K562 (cell line): ENCODE data around the gene TMEM132E. TPM values are rescaled to one million over a fixed set of nuclear protein-coding genes. Genes with fewer than 3 reads are reported as not detected.
A peak's percentile ranks its signal among the peaks of the same experiment; 100 is the strongest.

ENCODE experiments used
- ATAC-seq: fragments of 200-7000 bp; cut with Tn5 transposase; 3 replicates; pipeline ENCODE4 v1.9.1; 2020; ENCODE audit warnings: moderate library complexity
- BruUV-seq: library from RNA; stranded (reverse); fragments of 400-500 nt; replicated peaks from 2 replicates; lab custom pipeline; 2021; lab: Mats Ljungman, UMichigan
- CTCF ChIA-PET: fragments of 300-600 bp; formaldehyde crosslinking; extraction: SDS; loops from one replicate; lab custom pipeline; 2021; ENCODE audit warnings: low intra/inter-chr PET ratio; lab: Yijun Ruan, JAX
- POLR2A ChIA-PET: fragments of 300-600, 350-650 bp; sonication (Branson Sonifier 250); formaldehyde crosslinking; extraction: SDS; loops from one replicate; lab custom pipeline; 2021; ENCODE audit warnings: antibody characterized with exemption, inconsistent platforms; lab: Yijun Ruan, JAX
- DNase-seq, 4 experiments: peaks; one replicate each; pipeline versions ENCODE4 v3.0.0 to v3.0.0-alpha.2; 2011 to 2018; ENCODE audit warnings: low spot score in 3 of 4, mixed read lengths in 3 of 4; ENCODE audit errors: extremely low read depth in 1 of 4
- FAIRE-seq: peaks from 2 replicates; lab custom pipeline; 2011; peaks lifted over from hg19 to GRCh38; lab: Jason Lieb, UNC
- H2AFZ ChIP-seq: 2 replicates; pipeline ENCODE4 v1.6.0; 2011; ENCODE audit warnings: low read depth, low read length, control low read depth, inconsistent platforms
- H3K27ac ChIP-seq: fragments of 200-600 bp; 3 replicates; pipeline ENCODE4 v1.8.0; 2011; ENCODE audit warnings: low read depth, mild to moderate bottlenecking, control low read depth, inconsistent platforms, low read length, moderate library complexity, mixed read lengths; ENCODE audit errors: extremely low read depth
- H3K27me3 ChIP-seq, 2 experiments: fragments of 300-600 bp in 1 of 2; 2 replicates in 1 of 2; 3 replicates in 1 of 2; pipeline versions ENCODE4 v1.6.0 to v1.8.0; 2011; ENCODE audit warnings: inconsistent platforms in 2 of 2, low read length in 2 of 2, mild to moderate bottlenecking in 1 of 2, mixed read lengths in 1 of 2, moderate library complexity in 1 of 2; ENCODE audit not compliant: control insufficient read depth in 2 of 2, insufficient read depth in 2 of 2
- H3K36me3 ChIP-seq: fragments of 300-600 bp; 3 replicates; pipeline ENCODE4 v1.8.0; 2011; ENCODE audit warnings: mild to moderate bottlenecking, low read length, inconsistent platforms; ENCODE audit not compliant: control insufficient read depth, insufficient read depth
- H3K4me1 ChIP-seq, 2 experiments: fragments of 200-600 bp in 1 of 2; replicated peaks in 1 of 2; 2 replicates in 1 of 2; 3 replicates in 1 of 2; pipeline versions ENCODE4 v1.5.1 to v1.8.0; 2011; ENCODE audit warnings: inconsistent platforms in 2 of 2, low read length in 2 of 2, mild to moderate bottlenecking in 1 of 2, mixed read lengths in 1 of 2, moderate library complexity in 1 of 2; ENCODE audit not compliant: control insufficient read depth in 2 of 2, insufficient read depth in 2 of 2
- H3K4me2 ChIP-seq: 2 replicates; pipeline ENCODE4 v1.6.1; 2011; ENCODE audit warnings: low read length, control low read depth, inconsistent platforms, mixed read lengths; ENCODE audit not compliant: insufficient read depth
- H3K4me3 ChIP-seq: fragments of 200-600 bp; sonication (generic), shearing (Covaris generic); 2 replicates; pipeline ENCODE4 v1.5.1; 2016; ENCODE audit warnings: control low read depth, inconsistent platforms
- H3K79me2 ChIP-seq: fragments of 200-600 bp; 3 replicates; pipeline ENCODE4 v1.8.0; 2011; ENCODE audit warnings: low read length, inconsistent platforms; ENCODE audit not compliant: control insufficient read depth, insufficient read depth
- H3K9ac ChIP-seq, 2 experiments: 2 replicates each; pipeline versions ENCODE4 v1.6.0 to v1.6.1; 2011; ENCODE audit warnings: low read depth in 2 of 2, low read length in 2 of 2, control low read depth in 1 of 2, inconsistent platforms in 1 of 2, mild to moderate bottlenecking in 1 of 2, mixed read lengths in 1 of 2; ENCODE audit not compliant: insufficient read depth in 1 of 2
- H3K9me1 ChIP-seq: one replicate; pipeline ENCODE4 v1.6.0; 2011; ENCODE audit warnings: inconsistent platforms, mild to moderate bottlenecking, low read length, moderate library complexity; ENCODE audit not compliant: control insufficient read depth, insufficient read depth
- H3K9me3 ChIP-seq: replicated peaks from 2 replicates; pipeline ENCODE4 v1.5.1; 2011; ENCODE audit warnings: low read depth, low read length, inconsistent platforms; ENCODE audit not compliant: control insufficient read depth, insufficient read depth
- H4K20me1 ChIP-seq: replicated peaks from 2 replicates; pipeline ENCODE4 v1.6.1; 2011; ENCODE audit warnings: low read length, inconsistent platforms, mixed read lengths; ENCODE audit not compliant: control insufficient read depth, insufficient read depth
- BCOR ChIP-seq: fragments of 450-650 bp; IDR thresholded peaks from 2 replicates; pipeline ENCODE4 v1.6.1; 2016
- BRD4 ChIP-seq: fragments of 200-600 bp; sonication (generic); IDR thresholded peaks from 2 replicates; pipeline ENCODE4 v1.6.1; 2017; ENCODE audit warnings: inconsistent platforms
- EGR1 ChIP-seq: fragments of 450-650 bp; conservative IDR thresholded peaks from 2 replicates; pipeline ENCODE4 v1.6.1; 2017; ENCODE audit warnings: mild to moderate bottlenecking
- NFIC ChIP-seq: fragments of 450-650 bp; IDR thresholded peaks from 2 replicates; pipeline ENCODE4 v1.6.1; 2017; ENCODE audit warnings: mild to moderate bottlenecking, inconsistent platforms
- NRF1 ChIP-seq, 2 experiments: fragments of 450-650 bp; IDR thresholded peaks in 1 of 2; conservative IDR thresholded peaks in 1 of 2; 2 replicates each; pipeline ENCODE4 v1.6.1; 2014; ENCODE audit warnings: mild to moderate bottlenecking in 2 of 2
- RBM22 ChIP-seq: fragments of 200-400 bp; formaldehyde crosslinking; IDR thresholded peaks from 2 replicates; pipeline ENCODE4 v1.6.1; 2018; ENCODE audit warnings: low read length, low read depth; ENCODE audit not compliant: poor library complexity, severe bottlenecking
- WGBS: fragments of 100-300 bp; shearing (Covaris generic); methylation state at CpG from one replicate; pipeline ENCODE4 v1.1.6; 2016; ENCODE audit warnings: low coverage, mixed read lengths; ENCODE audit not compliant: insufficient coverage; ENCODE audit errors: missing lambda C conversion rate; 5-methylcytosine and 5-hydroxymethylcytosine counted together
- in situ Hi-C: fragments of 300-500 bp; cut with MboI; formaldehyde crosslinking; loops from 4 replicates; pipeline ENCODE4 v1.15.0; 2018; ENCODE audit warnings: inconsistent platforms, mixed read lengths
- intact Hi-C: fragments of 100-400 bp; cut with micrococcal nuclease; formaldehyde crosslinking; loops from 2 replicates; pipeline ENCODE4 v1.14.2; 2022
- polyA plus RNA-seq, 8 experiments: library from polyadenylated mRNA; depleted of rRNA in 4 of 8; stranded (reverse) in 5 of 8; unstranded in 3 of 8; fragments of >200 nt; fragmentation: Nextera tagmentation in 2 of 8; fragmentation: Illumina TruSeq in 1 of 8; extraction: Ambion mirVana in 2 of 8; extraction: Trizol in 1 of 8; gene quantifications; 2 replicates each; pipeline versions ENCODE4 v1.2.1 to v1.2.3, GENCODE V29; 2011 to 2014; ENCODE audit warnings: inconsistent platforms in 1 of 8, missing spikeins in 1 of 8
- total RNA-seq, 7 experiments: library from RNA; depleted of rRNA in 6 of 7; stranded (reverse); fragments of >200 nt in 6 of 7; fragmentation: Illumina TruSeq in 2 of 7; extraction: Trizol in 2 of 7; gene quantifications; 2 replicates each; pipeline versions ENCODE4 v1.2.1 to v1.2.3, GENCODE V29; 2011 to 2021; ENCODE audit warnings: low replicate concordance in 1 of 7
- TF ChIP-seq, protein P1 (sequence below), 2 experiments: fragments of 450-650 bp; conservative IDR thresholded peaks; 2 replicates each; pipeline ENCODE4 v1.6.1; 2017; ENCODE audit warnings: mild to moderate bottlenecking in 2 of 2, moderate library complexity in 2 of 2
- TF ChIP-seq, protein P2 (sequence below): fragments of 200-800 bp; sonication (Bioruptor generic); IDR thresholded peaks from 2 replicates; pipeline ENCODE4 v1.6.1; 2017; ENCODE audit warnings: missing genetic modification characterization, missing compliant biosample characterization

TMEM132E gene
- total and polyA plus RNA-seq, 9 of the 15 experiments (the other 6 are each of a cell fraction or from before 2014, with no cell fraction given): not detected

- CTCF ChIA-PET: no interaction called here
- BruUV-seq: no TSS peak
- DNase-seq: peak; percentile 30 to 50 (median 46)
- Histone ChIP-seq H4K20me1 (0 out of 2 replicates have a peak, but pooled peaks cover 4% of the 10 kb centered on the region), H3K4me2 (no peak overlapping the region), H3K9me3 (no peaks in the 10 kb centered on the region), H3K9ac (peak overlapping the region in 1 of 2 experiments; percentile 43; a peak in 1 of 4 replicates), H3K79me2 (no peaks in the 10 kb centered on the region), H3K9me1 (no peaks in the 10 kb centered on the region), H3K27ac (no peak overlapping the region), H3K27me3 (peaks cover 0 to 19% of the 10 kb centered on the region in 2 experiments; a peak in 2 of 5 replicates), H3K4me1 (peaks cover 0 to 4% of the 10 kb centered on the region in 2 experiments; a peak in 1 of 5 replicates), H3K36me3 (no peaks in the 10 kb centered on the region), H2AFZ (no peak overlapping the region), H3K4me3 (no peak overlapping the region)
- 5% methylated on average over 9 of the region's 19 CpGs for WGBS
- FAIRE-seq: no peak
- TF ChIP-seq, protein P1, sequence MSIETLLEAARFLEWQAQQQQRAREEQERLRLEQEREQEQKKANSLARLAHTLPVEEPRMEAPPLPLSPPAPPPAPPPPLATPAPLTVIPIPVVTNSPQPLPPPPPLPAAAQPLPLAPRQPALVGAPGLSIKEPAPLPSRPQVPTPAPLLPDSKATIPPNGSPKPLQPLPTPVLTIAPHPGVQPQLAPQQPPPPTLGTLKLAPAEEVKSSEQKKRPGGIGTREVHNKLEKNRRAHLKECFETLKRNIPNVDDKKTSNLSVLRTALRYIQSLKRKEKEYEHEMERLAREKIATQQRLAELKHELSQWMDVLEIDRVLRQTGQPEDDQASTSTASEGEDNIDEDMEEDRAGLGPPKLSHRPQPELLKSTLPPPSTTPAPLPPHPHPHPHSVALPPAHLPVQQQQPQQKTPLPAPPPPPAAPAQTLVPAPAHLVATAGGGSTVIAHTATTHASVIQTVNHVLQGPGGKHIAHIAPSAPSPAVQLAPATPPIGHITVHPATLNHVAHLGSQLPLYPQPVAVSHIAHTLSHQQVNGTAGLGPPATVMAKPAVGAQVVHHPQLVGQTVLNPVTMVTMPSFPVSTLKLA (conservative IDR thresholded peaks at IDR 0.05): no peak
- TF ChIP-seq RBM22: no peak
- TF ChIP-seq NFIC: peak; percentile 22; the same call in 1 of the 2 replicates
- TF ChIP-seq NRF1 (conservative IDR thresholded peaks at IDR 0.05 in 1 of 2, IDR thresholded peaks at IDR 0.05 in 1 of 2): peak; percentile 59 to 62
- TF ChIP-seq, protein P2, sequence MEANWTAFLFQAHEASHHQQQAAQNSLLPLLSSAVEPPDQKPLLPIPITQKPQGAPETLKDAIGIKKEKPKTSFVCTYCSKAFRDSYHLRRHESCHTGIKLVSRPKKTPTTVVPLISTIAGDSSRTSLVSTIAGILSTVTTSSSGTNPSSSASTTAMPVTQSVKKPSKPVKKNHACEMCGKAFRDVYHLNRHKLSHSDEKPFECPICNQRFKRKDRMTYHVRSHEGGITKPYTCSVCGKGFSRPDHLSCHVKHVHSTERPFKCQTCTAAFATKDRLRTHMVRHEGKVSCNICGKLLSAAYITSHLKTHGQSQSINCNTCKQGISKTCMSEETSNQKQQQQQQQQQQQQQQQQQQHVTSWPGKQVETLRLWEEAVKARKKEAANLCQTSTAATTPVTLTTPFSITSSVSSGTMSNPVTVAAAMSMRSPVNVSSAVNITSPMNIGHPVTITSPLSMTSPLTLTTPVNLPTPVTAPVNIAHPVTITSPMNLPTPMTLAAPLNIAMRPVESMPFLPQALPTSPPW (CRISPR knock-in tag): peak; percentile 45; the same call in 1 of the 2 replicates
- 0 out of 2 replicates have a peak, but pooled peaks have one; percentile 50 for TF ChIP-seq EGR1
- no peak for TF ChIP-seq BCOR
- no peak for TF ChIP-seq BRD4
- in situ Hi-C loops: no loop called here
- peak; percentile 57; the same call in 2 of the 3 replicates for ATAC-seq
- POLR2A ChIA-PET: interaction anchor here (0.7 kb wide), 1 partner anchor 155 kb away, joined by 4 read pairs; no protein-coding TSS in a partner anchor
- intact Hi-C loops: no loop called here
Measured at GRCh38 chr17:34613064-34614019, 34.0 kb downstream of the TMEM132E start.
